IMR-90 (cell line): Measurements from ENCODE around the gene SERPINB10. TPM values are rescaled to one million over a fixed set of nuclear protein-coding genes. Genes with fewer than 3 reads are reported as not detected.

Source experiments
- ATAC-seq: fragments of 200-7000 bp; cut with Tn5 transposase; 2 replicates; pipeline ENCODE4 v1.9.1; 2020; ENCODE audit warnings: low read depth, mild to moderate bottlenecking, moderate library complexity
- BruUV-seq: library from RNA; stranded (reverse); fragments of 400-500 nt; replicated peaks from 2 replicates; lab custom pipeline; 2021; lab: Mats Ljungman, UMichigan
- CTCF ChIA-PET: fragments of 300-600 bp; formaldehyde crosslinking; extraction: SDS; loops from one replicate; lab custom pipeline; 2021; ENCODE audit warnings: antibody characterized with exemption; lab: Yijun Ruan, JAX
- POLR2A ChIA-PET: fragments of 300-600 bp; sonication (Branson Sonifier 250); formaldehyde crosslinking; loops from one replicate; lab custom pipeline; 2022; ENCODE audit warnings: antibody characterized with exemption; ENCODE audit not compliant: unreplicated experiment; lab: Charles Lee
- DNase-seq: peaks from one replicate; pipeline ENCODE4 v3.0.0; 2013
- H2AFZ ChIP-seq: replicated peaks from 2 replicates; pipeline ENCODE3; 2013; ENCODE audit warnings: low read length, mild to moderate bottlenecking; ENCODE audit not compliant: poor library complexity
- H2AK5ac ChIP-seq: 2 replicates; pipeline ENCODE4 v1.6.1; 2013; ENCODE audit warnings: low read depth, low read length, inconsistent platforms
- H2AK9ac ChIP-seq: replicated peaks from 2 replicates; pipeline ENCODE3; 2013; ENCODE audit warnings: mild to moderate bottlenecking, low read depth, low read length, moderate library complexity; ENCODE audit not compliant: poor library complexity
- H2BK120ac ChIP-seq: 2 replicates; pipeline ENCODE4 v1.6.1; 2013; ENCODE audit warnings: low read depth, low read length, inconsistent platforms
- H2BK15ac ChIP-seq: 3 replicates; pipeline ENCODE4 v1.6.1; 2013; ENCODE audit warnings: low read depth, low read length, inconsistent platforms
- H2BK20ac ChIP-seq: 2 replicates; pipeline ENCODE4 v1.6.1; 2013; ENCODE audit warnings: low read depth, mild to moderate bottlenecking, inconsistent platforms, low read length, moderate library complexity
- H2BK5ac ChIP-seq: 2 replicates; pipeline ENCODE4 v1.6.1; 2013; ENCODE audit warnings: mild to moderate bottlenecking, low read depth, low read length, inconsistent platforms; ENCODE audit not compliant: poor library complexity, severe bottlenecking
- H3K14ac ChIP-seq: replicated peaks from 2 replicates; pipeline ENCODE4 v1.6.1; 2013; ENCODE audit warnings: low read depth, low read length, inconsistent platforms
- H3K18ac ChIP-seq: 2 replicates; pipeline ENCODE4 v1.6.1; 2013; ENCODE audit warnings: low read depth, low read length, control low read depth
- H3K23ac ChIP-seq: 2 replicates; pipeline ENCODE4 v1.6.1; 2013; ENCODE audit warnings: low read depth, low read length, inconsistent platforms
- H3K27ac ChIP-seq: 2 replicates; pipeline ENCODE4 v1.5.1; 2013; ENCODE audit warnings: mild to moderate bottlenecking, control low read depth, low read length; ENCODE audit not compliant: insufficient read depth
- H3K27me3 ChIP-seq: 2 replicates; pipeline ENCODE4 v1.6.1; 2013; ENCODE audit warnings: low read length; ENCODE audit not compliant: control insufficient read depth, insufficient read depth
- H3K36me3 ChIP-seq: 2 replicates; pipeline ENCODE4 v1.6.1; 2013; ENCODE audit warnings: low read length, mixed read lengths; ENCODE audit not compliant: control insufficient read depth, insufficient read depth
- H3K4ac ChIP-seq: 2 replicates; pipeline ENCODE4 v1.6.1; 2013; ENCODE audit warnings: low read depth, low read length, inconsistent platforms
- H3K4me1 ChIP-seq: 2 replicates; pipeline ENCODE4 v1.6.1; 2013; ENCODE audit warnings: low read length, mixed read lengths; ENCODE audit not compliant: control insufficient read depth, insufficient read depth
- H3K4me2 ChIP-seq: 2 replicates; pipeline ENCODE4 v1.6.1; 2013; ENCODE audit warnings: low read depth, mild to moderate bottlenecking, control low read depth, low read length, moderate library complexity
- H3K4me3 ChIP-seq: 2 replicates; pipeline ENCODE4 v1.5.1; 2013; ENCODE audit warnings: low read depth, mild to moderate bottlenecking, control low read depth, low read length, moderate library complexity; ENCODE audit not compliant: insufficient read depth
- H3K56ac ChIP-seq: 2 replicates; pipeline ENCODE4 v1.6.1; 2013; ENCODE audit warnings: low read length, inconsistent platforms; ENCODE audit not compliant: insufficient read depth; ENCODE audit errors: extremely low read depth
- H3K79me1 ChIP-seq, 2 experiments: 2 replicates each; pipeline ENCODE4 v1.6.1; 2013; ENCODE audit warnings: low read length in 2 of 2, inconsistent platforms in 1 of 2, low read depth in 1 of 2
- H3K9ac ChIP-seq: 2 replicates; pipeline ENCODE4 v1.6.1; 2013; ENCODE audit warnings: low read depth, low read length, control low read depth
- H3K9me1 ChIP-seq: 2 replicates; pipeline ENCODE4 v1.6.1; 2013; ENCODE audit warnings: low read length, inconsistent platforms; ENCODE audit not compliant: insufficient read depth
- H3K9me3 ChIP-seq: 2 replicates; pipeline ENCODE4 v1.6.1; 2013; ENCODE audit warnings: low read length; ENCODE audit not compliant: control insufficient read depth, insufficient read depth
- H4K20me1 ChIP-seq: 2 replicates; pipeline ENCODE4 v1.6.1; 2013; ENCODE audit warnings: low read length, inconsistent platforms; ENCODE audit not compliant: insufficient read depth
- H4K5ac ChIP-seq: 2 replicates; pipeline ENCODE4 v1.6.1; 2013; ENCODE audit warnings: mild to moderate bottlenecking, low read depth, low read length, control low read depth
- H4K8ac ChIP-seq, 2 experiments: 2 replicates each; pipeline ENCODE4 v1.6.1; 2013; ENCODE audit warnings: low read depth in 2 of 2, low read length in 2 of 2, control low read depth in 1 of 2, inconsistent platforms in 1 of 2
- H4K91ac ChIP-seq: 2 replicates; pipeline ENCODE4 v1.6.1; 2013; ENCODE audit warnings: low read depth, low read length, inconsistent platforms; ENCODE audit not compliant: insufficient read depth
- CHD1 ChIP-seq: IDR thresholded peaks from 2 replicates; pipeline ENCODE4 v1.6.1; 2012; ENCODE audit warnings: low read depth, low read length, improper control_type of control experiment
- FOS ChIP-seq: fragments of 150-350 bp; IDR thresholded peaks from 2 replicates; pipeline ENCODE4 v1.6.1; 2016; ENCODE audit warnings: low read depth, low read length
- MAZ ChIP-seq: IDR thresholded peaks from 2 replicates; pipeline ENCODE4 v1.6.1; 2012; ENCODE audit warnings: low read depth, mild to moderate bottlenecking, low read length, improper control_type of control experiment, moderate library complexity, borderline replicate concordance
- MXI1 ChIP-seq: IDR thresholded peaks from 2 replicates; pipeline ENCODE4 v1.6.1; 2012; ENCODE audit warnings: low read depth, mild to moderate bottlenecking, low read length, moderate library complexity, borderline replicate concordance
- NFE2L2 ChIP-seq: fragments of 150-350 bp; IDR thresholded peaks from 2 replicates; pipeline ENCODE4 v1.6.1; 2016; ENCODE audit warnings: low read depth, mild to moderate bottlenecking, low read length
- POLR2A ChIP-seq: IDR thresholded peaks from 2 replicates; pipeline ENCODE4 v1.6.1; 2012; ENCODE audit warnings: mild to moderate bottlenecking, low read depth, low read length
- RAD21 ChIP-seq: IDR thresholded peaks from 2 replicates; pipeline ENCODE4 v1.6.1; 2012; ENCODE audit warnings: low read length, improper control_type of control experiment
- RFX5 ChIP-seq: IDR thresholded peaks from 2 replicates; pipeline ENCODE4 v1.8.0; 2012; ENCODE audit warnings: low read depth, mild to moderate bottlenecking, low read length, moderate library complexity
- SMC3 ChIP-seq: fragments of 150-350 bp; IDR thresholded peaks from 2 replicates; pipeline ENCODE4 v1.6.1; 2016; ENCODE audit warnings: low read depth, mild to moderate bottlenecking, antibody characterized with exemption, low read length, moderate library complexity
- WGBS, 2 experiments: methylation state at CpG; one replicate each; pipeline versions ENCODE4 v1.1.5 to v1.1.7; 2013; ENCODE audit warnings: missing lambda C conversion rate in 2 of 2; ENCODE audit not compliant: insufficient read length in 1 of 2; ENCODE audit errors: extremely low coverage in 2 of 2; 5-methylcytosine and 5-hydroxymethylcytosine counted together
- dilution Hi-C: fragments of 300-500 bp; cut with HindIII; formaldehyde crosslinking; loops from one replicate; pipeline ENCODE4 v1.14.3; 2018; ENCODE audit warnings: low sequenced_read_pairs; ENCODE audit not compliant: unreplicated experiment
- in situ Hi-C: fragments of 300-500 bp; cut with MboI; formaldehyde crosslinking; loops from 3 replicates; pipeline ENCODE4 v1.14.3; 2019; ENCODE audit warnings: low sequenced_read_pairs, inconsistent platforms, mixed read lengths
- intact Hi-C: fragments of 100-400 bp; cut with micrococcal nuclease; formaldehyde crosslinking; loops from 2 replicates; pipeline ENCODE4 v1.10.0; 2022
- polyA plus RNA-seq, 3 experiments: library from polyadenylated mRNA; depleted of rRNA; stranded (reverse); fragments of >200 nt; gene quantifications; 2 replicates each; pipeline ENCODE4 v1.2.3, GENCODE V29; 2012; ENCODE audit warnings: low replicate concordance in 1 of 3
- total RNA-seq: library from RNA; depleted of rRNA; stranded (reverse); fragments of >200 nt; gene quantifications from 2 replicates; pipeline ENCODE4 v1.2.3, GENCODE V29; 2012
- TF ChIP-seq, protein P1 (sequence below): fragments of 150-350 bp; IDR thresholded peaks from 2 replicates; pipeline ENCODE4 v1.6.1; 2017; ENCODE audit warnings: mild to moderate bottlenecking, antibody characterized with exemption, low read length, low read depth
- TF ChIP-seq, protein P2 (sequence below): conservative IDR thresholded peaks from 2 replicates; pipeline ENCODE4 v1.5.1; 2012; ENCODE audit warnings: mild to moderate bottlenecking, low read depth, low read length, improper control_type of control experiment

The SERPINB10 gene
- total and polyA plus RNA-seq, 2 of the 4 experiments (the other 2 are of a cell fraction), result not detected

DNA sequence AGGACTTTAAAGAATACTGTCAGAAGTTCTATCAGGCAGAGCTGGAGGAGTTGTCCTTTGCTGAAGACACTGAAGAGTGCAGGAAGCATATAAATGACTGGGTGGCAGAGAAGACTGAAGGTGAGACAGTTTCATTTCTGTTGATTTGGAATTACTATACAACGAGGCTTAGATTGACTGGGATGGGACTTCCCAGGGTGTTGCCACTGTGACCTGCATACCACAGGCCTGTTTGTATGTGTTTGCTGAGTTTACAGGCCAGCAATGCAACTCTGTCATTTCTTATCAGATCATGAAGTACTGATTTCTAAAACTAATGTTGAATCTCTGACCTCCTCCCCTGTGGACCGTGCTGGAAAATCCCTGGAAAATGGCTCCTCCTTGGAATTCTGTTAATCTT lies 74.0 kb downstream of the SERPINB10 start:
- Histone ChIP-seq H2AK5ac (no peak overlapping the region), H2BK20ac (no peak overlapping the region), H3K27ac (no peak overlapping the region), H3K9me1 (no peaks in the 10 kb centered on the region; the same call in 1 of the 2 replicates), H3K18ac (no peak overlapping the region), H2AK9ac (no peak overlapping the region), H3K4me3 (no peak overlapping the region), H2BK15ac (no peak overlapping the region), H2BK120ac (no peak overlapping the region), H3K14ac (no peak overlapping the region), H2BK5ac (no peak overlapping the region), H3K27me3 (no peaks in the 10 kb centered on the region), H3K79me1 (peaks cover 21 to 36% of the 10 kb centered on the region in 2 experiments), H3K4ac (no peak overlapping the region), H4K8ac (no peak overlapping the region), H3K4me1 (no peaks in the 10 kb centered on the region), H3K56ac (no peak overlapping the region), H3K36me3 (peaks cover 20% of the 10 kb centered on the region), H4K91ac (no peak overlapping the region), H3K4me2 (no peak overlapping the region), H2AFZ (no peak overlapping the region), H4K20me1 (no peaks in the 10 kb centered on the region), H3K9me3 (no peaks in the 10 kb centered on the region), H3K9ac (no peak overlapping the region), H4K5ac (no peak overlapping the region), H3K23ac (no peak overlapping the region)
- in situ Hi-C loops, result no loop called here
- intact Hi-C loops, result no loop called here
- ATAC-seq (no peak), DNase-seq (no peak)
- ChIA-PET POLR2A (no interaction called here), CTCF (no interaction called here)
- dilution Hi-C loops, result no loop called here
- no TSS peak for BruUV-seq
- no CpG with 5 or more reads among the region's 2 CpGs for WGBS, 2 experiments
- TF ChIP-seq, protein P1, sequence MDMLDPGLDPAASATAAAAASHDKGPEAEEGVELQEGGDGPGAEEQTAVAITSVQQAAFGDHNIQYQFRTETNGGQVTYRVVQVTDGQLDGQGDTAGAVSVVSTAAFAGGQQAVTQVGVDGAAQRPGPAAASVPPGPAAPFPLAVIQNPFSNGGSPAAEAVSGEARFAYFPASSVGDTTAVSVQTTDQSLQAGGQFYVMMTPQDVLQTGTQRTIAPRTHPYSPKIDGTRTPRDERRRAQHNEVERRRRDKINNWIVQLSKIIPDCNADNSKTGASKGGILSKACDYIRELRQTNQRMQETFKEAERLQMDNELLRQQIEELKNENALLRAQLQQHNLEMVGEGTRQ, result no peak
- TF ChIP-seq MAZ, result no peak
- TF ChIP-seq SMC3, result no peak
- no peak for TF ChIP-seq FOS
- no peak for TF ChIP-seq NFE2L2
- TF ChIP-seq CHD1, result no peak
- TF ChIP-seq, protein P2, sequence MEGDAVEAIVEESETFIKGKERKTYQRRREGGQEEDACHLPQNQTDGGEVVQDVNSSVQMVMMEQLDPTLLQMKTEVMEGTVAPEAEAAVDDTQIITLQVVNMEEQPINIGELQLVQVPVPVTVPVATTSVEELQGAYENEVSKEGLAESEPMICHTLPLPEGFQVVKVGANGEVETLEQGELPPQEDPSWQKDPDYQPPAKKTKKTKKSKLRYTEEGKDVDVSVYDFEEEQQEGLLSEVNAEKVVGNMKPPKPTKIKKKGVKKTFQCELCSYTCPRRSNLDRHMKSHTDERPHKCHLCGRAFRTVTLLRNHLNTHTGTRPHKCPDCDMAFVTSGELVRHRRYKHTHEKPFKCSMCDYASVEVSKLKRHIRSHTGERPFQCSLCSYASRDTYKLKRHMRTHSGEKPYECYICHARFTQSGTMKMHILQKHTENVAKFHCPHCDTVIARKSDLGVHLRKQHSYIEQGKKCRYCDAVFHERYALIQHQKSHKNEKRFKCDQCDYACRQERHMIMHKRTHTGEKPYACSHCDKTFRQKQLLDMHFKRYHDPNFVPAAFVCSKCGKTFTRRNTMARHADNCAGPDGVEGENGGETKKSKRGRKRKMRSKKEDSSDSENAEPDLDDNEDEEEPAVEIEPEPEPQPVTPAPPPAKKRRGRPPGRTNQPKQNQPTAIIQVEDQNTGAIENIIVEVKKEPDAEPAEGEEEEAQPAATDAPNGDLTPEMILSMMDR, result no peak
- TF ChIP-seq RFX5, result no peak
- TF ChIP-seq RAD21, result no peak
- no peak for TF ChIP-seq MXI1
- no peak for TF ChIP-seq POLR2A
